MM.1S (cell line): Measurements from ENCODE around the gene PREX1.

Experiments
- EZH2 ChIP-seq: fragments of 300-600 bp; sonication (generic); optimal IDR thresholded peaks from 2 replicates; pipeline ENCODE3; 2017; ENCODE audit warnings: low read depth, mild to moderate bottlenecking, antibody characterized with exemption, low read length, mixed read lengths
- EZH2phosphoT487 ChIP-seq: fragments of 300-600 bp; sonication (generic); IDR thresholded peaks from 2 replicates; pipeline ENCODE4 v1.6.1; 2018; ENCODE audit warnings: antibody characterized with exemption, low read length
- TF ChIP-seq, protein P1 (sequence below): fragments of 300-600 bp; sonication (generic); IDR thresholded peaks from 2 replicates; pipeline ENCODE4 v1.5.1; 2016; ENCODE audit warnings: antibody characterized with exemption, low read length, mixed read lengths

GRCh38 chr20:48807586-48808381, 20.0 kb downstream of the PREX1 start:
- TF ChIP-seq, protein P1, sequence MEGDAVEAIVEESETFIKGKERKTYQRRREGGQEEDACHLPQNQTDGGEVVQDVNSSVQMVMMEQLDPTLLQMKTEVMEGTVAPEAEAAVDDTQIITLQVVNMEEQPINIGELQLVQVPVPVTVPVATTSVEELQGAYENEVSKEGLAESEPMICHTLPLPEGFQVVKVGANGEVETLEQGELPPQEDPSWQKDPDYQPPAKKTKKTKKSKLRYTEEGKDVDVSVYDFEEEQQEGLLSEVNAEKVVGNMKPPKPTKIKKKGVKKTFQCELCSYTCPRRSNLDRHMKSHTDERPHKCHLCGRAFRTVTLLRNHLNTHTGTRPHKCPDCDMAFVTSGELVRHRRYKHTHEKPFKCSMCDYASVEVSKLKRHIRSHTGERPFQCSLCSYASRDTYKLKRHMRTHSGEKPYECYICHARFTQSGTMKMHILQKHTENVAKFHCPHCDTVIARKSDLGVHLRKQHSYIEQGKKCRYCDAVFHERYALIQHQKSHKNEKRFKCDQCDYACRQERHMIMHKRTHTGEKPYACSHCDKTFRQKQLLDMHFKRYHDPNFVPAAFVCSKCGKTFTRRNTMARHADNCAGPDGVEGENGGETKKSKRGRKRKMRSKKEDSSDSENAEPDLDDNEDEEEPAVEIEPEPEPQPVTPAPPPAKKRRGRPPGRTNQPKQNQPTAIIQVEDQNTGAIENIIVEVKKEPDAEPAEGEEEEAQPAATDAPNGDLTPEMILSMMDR = no peak
- no peak for TF ChIP-seq EZH2
- TF ChIP-seq EZH2phosphoT487 = no peak
